Fibroblast of peridontal ligament (primary cell): ENCODE measurements around the gene CDKAL1.
"Not testable (repeated sequence)": the region's sequence is repeated elsewhere in the genome, so short reads cannot be mapped to it uniquely, and the experiment has no call there.

Experiments
- DNase-seq: peaks from one replicate; pipeline ENCODE4 v3.0.0-alpha.2; 2010; ENCODE audit errors: extremely low read depth

CDKAL1 gene

DNA sequence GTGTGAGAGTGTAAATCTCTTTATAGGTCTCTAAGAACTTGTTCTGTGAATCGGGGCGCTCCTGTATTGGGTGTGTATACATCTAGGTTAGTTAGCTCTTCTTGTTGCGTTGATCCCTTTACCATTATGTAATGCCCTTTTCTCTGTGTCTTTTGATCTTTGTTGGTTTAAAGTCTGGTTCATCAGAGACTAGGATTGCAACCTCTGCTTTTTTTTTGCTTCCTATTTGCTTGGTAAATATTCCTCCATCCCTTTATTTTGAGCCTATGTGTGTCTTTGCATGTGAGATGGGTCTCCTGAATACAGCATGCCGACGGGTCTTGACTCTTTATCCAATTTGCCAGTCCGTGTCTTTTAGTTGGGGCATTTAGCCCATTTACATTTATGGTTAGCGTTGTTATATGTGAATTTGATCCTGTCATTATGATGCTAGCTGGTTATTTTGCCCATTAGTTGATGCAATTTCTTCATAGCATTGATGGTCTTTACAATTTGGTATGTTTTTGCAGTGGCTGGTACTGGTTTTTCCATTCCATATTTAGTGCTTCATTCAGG lies 60.1 kb downstream of the CDKAL1 start:
- not testable (repeated sequence) for DNase-seq

DNA sequence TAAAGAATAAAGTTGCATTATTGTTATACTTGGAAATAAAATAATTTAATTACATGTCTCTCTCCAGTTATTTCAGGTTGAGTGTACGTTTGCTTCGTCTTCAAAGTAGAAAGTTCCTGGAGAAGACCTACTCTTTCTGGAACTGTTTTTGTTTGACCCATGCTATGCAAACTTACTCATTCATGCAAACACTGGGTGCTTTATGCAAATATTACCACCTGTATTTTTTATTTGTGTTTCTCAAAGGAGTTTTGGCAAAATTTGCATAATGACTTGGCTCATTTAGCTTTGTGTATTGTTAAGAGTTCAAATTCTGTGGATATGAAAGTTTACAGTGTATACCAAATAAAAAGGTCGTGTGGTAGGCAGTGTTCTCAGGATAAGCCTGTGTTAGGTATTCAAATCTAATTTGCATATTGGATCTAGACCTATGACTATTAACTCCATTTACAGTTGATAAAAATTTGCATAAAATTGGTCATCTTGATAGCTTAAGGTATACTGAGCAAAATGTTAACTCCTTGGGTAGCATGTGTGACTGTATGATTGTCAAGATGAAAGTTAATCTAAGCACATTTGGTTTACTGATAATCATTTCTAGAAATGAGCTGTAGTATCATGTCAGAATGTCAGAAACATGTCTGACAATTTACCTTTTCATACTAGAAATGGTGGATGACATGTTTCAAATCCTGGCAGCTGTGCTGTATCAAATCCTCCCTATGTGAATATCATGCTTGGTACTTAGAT lies 65.2 kb downstream of the CDKAL1 start:
- no peak for DNase-seq

DNA sequence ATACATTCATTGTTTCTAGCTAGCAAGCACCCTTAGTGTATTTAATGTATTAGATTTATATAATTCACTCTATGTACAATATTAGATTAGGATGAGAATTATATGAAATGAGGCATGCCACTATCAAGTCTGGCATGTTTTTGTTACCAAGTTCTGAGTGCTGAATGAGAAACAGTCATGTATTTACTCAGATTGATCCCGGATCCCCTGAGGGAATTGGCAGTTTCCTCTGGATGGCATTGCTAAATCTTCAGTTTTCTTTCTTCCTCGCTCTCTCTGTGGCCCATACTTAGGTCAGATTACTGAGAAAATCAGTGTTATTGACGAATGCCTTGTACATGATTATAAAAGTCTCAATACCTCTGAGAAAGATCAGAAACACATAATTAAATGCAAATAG lies 66.6 kb downstream of the CDKAL1 start:
- no peak for DNase-seq

DNA sequence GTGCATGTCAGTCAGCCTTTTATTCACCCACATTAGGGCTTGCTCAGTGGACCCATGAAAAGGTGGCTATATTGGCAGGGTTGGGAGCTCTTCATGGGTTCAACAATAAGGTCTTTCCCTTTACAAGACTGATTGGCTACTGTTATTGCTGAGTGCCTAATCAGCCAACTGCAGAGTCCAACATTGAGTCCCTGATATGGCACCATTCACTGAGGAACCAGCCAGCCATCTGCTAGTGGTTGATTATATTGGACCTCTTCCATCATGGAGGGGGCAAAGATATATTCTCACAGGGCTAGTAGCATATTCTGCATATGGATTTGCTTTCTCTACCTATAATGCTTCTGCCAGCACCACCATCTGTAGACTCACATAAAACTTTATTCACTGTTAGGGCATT lies 69.9 kb downstream of the CDKAL1 start:
- DNase-seq, result no peak

DNA sequence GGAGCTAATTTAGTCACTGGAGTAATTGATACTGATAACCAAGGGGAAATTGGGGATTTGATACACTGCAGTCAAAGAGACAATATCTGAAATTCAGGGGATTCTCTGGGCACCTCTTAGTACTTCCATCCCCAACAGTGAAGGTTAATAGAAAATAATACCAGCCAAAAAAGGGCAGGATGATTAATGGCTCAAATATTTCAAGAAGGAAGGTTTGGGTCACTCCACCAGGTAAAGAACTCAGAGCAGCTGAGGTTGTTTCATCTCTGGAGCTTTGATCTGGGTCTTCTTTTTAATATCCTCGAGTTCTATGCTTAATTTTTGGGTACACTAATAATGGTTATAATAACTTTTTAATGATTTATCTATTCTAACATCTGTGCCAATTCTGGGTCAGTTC lies 70.8 kb downstream of the CDKAL1 start:
- DNase-seq, result no peak

DNA sequence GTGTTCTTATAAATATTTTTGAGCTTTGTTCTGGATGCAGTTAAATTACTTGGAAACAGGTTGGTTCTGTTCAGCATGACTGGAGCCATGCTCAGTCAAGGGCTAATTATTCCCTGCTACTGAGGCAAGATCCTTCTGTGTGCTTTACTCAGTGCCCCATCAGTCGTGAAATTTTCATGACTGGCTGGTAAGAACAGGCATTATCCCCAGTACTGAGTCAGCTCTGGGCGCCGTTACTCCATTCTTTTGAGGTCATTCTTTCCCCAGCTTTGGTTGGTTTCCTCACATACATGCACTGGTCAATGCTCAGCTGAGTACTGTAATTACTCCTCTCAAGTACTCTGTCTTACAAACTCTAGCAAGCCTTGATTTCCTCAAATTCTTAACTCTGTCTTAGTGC lies 71.3 kb downstream of the CDKAL1 start:
- peak; percentile 81 for DNase-seq

DNA sequence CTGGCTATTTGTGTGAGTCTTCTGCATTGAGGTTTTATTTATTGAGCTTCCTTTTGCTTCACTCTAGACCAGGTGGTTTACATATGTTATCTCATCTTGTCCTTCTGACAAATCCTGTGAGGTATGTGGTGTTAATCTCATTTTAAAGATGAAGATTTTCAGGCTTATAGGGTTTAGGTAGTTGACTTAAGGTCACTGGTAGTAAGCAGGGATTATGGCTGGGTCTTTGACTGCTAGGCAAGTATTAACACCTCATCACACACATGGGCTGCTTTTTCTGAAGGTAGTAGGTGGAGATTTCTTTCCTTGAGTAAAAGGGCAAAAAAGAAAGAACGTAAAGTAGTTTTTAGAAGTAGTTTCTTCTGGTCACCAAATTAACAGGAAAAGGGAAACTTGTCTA lies 72.6 kb downstream of the CDKAL1 start:
- DNase-seq, result no peak

DNA sequence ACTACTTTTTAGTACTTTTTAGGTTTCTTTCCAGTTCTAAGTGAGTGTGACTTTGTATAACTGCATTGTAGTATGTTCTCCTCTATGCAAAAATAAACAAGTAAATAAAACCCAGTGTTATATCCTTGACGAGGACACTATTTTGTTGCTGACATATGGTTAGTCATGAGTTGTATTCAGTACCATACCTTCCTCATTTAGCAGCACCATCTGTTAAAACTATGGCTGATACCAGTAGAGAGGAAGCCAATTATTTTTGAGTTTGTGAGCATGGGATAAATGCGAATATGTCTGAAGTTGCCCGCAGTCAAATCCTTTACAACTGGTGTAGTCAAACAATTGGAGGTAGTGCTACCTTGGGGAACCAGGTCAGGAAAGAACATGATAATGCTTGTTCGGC lies 74.1 kb downstream of the CDKAL1 start:
- no peak for DNase-seq

DNA sequence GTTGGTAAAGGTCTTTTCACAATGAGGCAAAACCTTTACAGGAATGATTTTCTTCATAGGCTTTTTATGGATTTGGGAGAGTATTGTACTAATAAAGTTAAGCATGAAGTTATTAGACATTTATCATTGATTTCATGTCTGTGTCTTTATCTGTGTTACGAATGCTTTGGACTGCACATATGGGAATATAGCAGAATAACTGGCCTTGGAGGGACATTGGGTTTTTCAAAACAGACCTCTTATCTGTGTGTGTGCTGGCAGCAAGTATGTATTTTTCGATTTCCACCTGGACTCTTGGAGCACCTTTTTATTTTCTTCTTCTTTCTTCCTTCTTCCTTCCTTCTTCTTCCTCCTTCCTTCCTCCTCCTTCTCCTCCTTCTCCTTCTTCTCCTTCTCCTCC lies 74.6 kb downstream of the CDKAL1 start:
- no peak for DNase-seq

DNA sequence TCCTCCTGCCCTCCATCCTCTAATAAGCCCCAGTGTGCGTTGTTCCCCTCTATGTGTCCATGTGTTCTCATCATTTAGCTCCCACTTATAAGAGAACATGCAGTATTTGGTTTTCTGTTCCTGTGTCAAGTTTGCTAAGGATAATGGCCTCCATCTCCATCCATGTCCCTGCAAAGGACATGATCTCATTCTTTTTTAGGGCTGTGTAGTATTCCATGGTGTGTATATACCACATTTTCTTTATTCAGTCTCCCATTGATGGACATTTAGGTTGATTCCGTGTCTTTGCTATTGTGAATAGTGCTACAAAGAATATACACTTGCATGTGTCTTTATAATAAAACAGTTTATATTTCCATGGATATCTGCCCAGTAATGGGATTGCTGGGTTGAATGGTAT lies 75.7 kb downstream of the CDKAL1 start:
- not testable (repeated sequence) for DNase-seq

DNA sequence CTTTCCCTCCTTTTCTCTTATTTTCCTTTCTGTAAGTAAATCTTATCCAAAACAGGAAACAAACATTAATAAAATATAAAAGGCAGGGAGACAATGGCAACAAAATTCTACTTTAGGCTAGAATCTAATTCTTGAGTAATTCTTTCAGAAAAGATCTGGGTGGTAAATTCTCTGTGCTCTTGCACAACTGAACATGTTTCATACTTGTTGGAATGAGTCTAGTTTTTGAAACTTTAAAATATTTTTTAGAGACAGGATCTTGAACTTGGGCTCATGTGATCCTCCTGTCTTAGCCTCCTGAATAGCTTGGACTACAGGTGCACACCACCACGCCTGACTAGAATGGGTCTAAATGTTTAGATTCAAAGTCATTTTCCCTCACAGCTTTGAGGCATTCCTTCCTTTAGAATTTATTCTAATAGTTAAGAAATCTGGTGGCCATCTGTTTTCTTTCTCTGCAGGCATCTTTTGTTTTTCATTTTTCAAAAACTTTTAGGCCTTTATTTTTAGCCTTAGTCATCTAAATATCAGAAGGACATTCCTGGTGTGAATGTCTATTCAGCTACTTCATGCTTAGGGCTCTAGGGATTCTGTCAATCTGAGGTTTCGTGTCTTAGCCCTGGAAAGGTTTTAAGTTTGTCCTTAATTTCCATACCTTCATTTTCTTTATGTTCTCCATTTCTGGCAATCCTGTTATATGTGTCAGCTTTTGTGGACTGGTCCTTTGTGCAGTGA lies 76.5 kb downstream of the CDKAL1 start:
- DNase-seq, result peak; percentile 67

DNA sequence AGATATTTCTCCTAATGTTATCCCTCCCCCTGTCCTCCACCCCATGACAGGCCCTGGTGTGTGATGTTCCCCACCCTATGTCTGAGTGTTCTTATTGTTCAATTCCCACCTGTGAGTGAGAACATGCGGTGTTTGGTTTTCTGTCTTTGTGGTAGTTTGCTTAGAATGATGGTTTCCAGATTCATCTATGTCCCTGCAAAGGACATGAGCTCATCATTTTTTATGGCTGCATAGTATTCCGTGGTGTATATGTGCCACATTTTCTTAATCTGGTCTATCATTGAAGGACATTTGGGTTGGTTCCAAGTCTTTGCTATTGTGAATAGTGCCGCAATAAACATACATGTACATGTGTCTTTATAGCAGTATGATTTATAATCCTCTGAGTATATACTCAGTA lies 83.3 kb downstream of the CDKAL1 start:
- DNase-seq, result not testable (repeated sequence)

DNA sequence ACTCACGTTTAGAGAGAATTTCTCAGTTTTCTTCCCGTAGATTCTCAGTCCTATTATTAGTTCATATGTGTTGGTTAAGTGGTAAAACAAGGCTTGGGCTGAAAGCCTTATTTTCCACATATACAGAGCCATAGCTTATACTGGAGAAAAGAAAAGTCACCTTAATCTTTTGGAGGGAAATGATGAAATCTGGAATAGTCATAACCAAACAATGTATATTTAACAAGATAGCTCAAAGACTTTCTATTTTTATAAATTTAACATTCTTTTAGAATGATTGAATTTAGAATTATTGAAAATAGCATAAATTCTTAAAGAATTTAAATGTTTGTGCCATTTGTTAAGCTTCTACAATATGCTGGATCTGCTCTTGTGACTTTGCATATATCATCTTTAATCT lies 85.8 kb downstream of the CDKAL1 start:
- DNase-seq, result peak; percentile 31

DNA sequence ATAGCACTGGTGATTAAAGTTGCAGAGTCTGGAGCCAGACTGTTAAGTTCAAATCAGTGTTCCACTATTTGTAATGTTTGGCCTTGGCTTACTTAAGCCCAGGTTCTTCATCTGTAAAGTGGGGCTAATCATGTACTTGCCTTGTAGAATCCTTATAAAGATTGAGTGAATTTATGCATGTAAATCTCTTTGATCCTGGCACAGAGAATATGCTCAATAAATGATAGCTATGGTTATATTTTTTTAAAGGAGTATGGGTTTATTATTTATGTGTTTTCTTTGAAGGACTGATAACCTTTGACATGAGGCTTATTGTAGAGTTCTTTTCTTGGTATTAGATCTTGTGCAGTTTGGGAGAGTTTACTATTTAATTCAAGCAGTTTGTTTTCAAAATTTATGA lies 89.5 kb downstream of the CDKAL1 start:
- no peak for DNase-seq

DNA sequence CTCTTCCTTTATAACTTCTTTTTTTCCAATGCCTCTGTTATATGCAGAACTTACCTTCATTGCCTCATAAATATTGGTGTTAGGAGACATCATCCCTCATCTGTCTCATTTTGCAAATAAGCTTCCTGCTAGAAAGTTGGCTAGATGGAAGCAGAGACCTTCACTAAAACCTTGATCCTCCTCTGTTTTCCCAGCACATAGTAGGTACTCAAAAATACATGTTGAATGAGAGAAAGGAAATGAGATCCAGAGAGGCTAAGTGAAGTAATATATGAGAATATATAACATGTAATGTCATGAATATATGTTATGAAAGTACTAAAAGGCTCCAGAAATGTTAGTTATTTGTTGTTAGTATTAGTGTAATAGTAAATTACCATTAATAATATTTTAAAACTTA lies 91.9 kb downstream of the CDKAL1 start:
- no peak for DNase-seq

DNA sequence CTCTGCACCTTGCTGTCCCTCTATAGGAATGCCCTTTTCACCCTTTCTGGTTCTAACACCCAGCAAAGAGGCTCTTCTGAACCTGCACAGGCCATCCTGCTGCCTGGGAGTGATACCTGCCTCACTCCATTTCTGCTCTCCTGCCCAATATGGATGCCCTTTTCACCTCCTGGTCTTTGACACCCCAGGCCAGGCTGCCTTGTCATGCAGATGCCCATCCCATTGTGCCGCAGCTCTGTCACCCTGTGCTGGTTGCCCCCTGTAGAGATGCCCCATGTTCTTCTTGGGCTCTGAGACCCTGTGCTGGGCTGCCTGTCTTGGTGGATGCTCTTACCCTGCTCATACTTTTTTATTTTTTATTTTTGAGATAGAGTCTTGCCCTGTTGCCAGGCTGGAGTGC lies 95.3 kb downstream of the CDKAL1 start:
- no peak for DNase-seq

DNA sequence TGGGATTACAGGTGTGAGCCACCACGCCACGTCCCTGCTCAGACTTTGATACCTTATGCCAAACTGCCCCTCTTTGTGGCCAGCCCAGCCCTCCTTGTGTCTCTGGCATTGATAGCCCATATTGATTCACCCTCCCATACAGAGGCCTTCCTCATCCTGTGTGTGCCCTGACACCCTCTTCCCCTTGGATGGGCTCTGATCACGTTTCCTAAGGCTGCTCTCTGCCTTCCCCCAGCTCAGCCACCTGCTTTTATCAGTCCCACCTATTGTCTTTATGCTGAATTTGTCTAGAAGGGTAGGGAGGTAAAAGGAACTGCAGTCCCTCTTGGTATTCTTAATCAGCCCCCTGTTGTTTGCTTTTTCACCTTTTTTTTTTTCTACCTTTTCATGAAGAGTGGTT lies 95.9 kb downstream of the CDKAL1 start:
- no peak for DNase-seq

DNA sequence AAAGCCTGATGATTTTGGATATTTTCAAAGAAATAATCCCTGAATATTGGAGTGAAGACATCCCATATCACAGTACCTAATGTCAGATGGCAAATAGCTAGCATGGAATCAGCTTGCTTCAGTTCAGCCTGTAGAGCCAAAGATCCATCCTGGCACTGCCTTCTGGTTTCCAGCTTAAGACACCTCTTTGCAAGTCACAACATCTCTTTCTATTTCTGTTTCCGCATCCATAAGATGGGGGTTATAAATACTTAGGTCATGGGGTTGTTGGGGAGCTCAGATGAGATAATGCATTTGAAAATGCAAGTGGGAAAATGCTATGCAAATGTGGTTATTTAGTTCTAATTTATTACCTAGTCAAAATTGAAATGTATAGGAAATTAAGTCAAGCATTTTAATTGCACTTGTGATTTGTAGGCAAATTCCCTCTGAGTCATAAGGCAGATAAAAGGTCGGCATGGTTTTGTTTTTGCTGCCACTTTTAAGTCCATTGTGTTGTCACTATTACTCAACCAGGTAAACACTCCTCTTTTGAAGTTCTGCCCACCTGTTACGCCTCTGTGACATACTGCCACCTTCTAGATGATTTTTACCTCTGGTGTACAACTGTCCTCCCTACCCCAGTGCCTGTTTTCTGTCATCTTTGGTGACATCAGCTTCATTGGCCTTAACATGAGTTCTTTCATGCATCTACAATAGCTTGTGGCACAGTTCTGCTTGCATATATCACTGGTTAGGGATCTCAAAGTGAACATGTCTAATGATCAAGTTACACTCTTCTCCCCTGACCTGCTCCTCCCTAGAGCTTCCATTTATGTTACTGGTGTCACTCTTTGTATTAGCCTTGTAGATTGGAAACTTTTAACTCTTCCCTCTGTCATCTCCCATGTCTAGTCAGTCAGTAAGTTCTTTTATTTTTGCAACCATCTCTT lies 96.6 kb downstream of the CDKAL1 start:
- no peak for DNase-seq

DNA sequence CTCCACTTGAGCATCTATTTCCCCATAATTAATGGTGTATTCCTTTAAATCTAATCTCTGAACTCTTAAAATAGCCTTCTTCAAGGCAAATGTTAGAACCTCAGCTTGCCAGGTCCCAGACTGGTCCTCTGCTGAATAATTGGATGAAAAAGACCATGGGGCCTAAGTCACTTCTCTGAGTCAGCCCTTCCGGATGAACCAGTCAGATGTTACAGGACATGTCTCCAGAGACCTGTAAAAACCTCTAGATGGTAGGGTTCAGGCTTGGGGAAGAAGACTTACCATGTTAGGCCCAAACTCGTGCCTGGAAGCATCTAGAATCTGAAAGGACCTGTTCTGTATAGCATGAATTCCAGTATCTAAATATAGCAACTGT lies 97.3 kb downstream of the CDKAL1 start:
- no peak for DNase-seq

DNA sequence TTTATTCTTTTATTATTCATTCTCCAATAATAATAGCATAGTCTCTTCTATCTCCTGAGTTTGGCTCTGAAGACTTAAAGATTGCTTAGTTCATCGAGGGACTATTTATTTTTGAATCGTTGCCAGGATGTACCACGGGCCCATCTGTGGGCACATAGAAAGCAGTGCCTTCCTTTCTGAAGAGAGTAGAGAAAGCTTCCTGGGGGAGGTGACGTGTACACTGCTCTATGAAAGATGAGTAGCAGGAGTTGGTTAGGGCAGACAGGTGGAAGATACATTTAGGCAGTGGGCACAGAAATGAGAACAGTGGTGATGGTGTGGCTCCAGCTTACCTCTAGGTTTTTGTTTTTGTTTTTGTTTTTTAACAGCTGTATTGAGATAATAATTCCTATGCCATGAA lies 98.4 kb downstream of the CDKAL1 start:
- no peak for DNase-seq

DNA sequence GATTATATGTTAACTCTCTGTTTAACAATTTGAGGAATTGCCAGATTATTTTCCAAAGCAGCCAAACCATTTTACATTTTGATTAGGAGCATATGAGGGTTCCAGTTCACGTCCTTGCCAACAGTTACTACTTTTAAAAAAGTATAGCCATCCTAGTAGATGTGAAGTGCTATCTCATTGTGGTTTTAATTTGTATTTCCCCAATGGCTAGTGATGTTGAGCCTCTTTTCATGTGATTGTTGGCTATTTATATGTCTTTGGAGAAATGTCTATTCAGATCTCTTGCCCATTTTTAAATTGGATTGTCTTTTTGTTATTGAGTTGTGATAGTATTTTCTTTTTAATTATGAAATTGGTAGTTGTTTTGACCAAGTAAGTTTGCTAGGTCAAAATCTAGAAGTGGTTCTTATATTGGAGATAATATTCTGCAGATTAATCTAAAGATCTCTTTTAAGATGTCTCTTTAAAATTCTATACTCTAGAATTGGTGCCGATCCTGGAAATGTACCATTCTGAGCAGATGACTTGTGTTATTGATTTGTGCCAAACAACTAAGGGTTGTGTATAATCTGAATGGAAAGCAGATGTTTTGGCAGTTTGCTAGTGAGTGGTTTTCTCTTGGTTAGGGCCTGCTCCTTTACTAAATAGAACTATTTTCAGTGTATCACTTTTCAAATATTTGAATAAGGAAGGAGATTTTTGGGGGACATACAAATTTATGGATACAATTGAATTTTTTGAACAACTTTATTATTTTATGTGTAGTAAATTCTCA lies 99.5 kb downstream of the CDKAL1 start:
- peak; percentile 92 for DNase-seq
